Sigmoid colon (tissue), 7 donors: Measurements from ENCODE around the gene MYH10. TPM values are rescaled to one million over a fixed set of nuclear protein-coding genes. Genes with fewer than 3 reads are reported as not detected.

Source experiments
- DNase-seq: peaks from one replicate; pipeline ENCODE4 v3.0.0-alpha.2; 2019
- H3K27ac ChIP-seq, 4 donors: fragments of 200-600 bp; sonication (generic); one replicate each; pipeline ENCODE4 v1.5.1; 2016 to 2019; ENCODE audit warnings: mild to moderate bottlenecking in 1 of 4
- H3K27me3 ChIP-seq, 3 donors: fragments of 200-600 bp; sonication (generic); one replicate each; pipeline ENCODE4 v1.5.1; 2019; ENCODE audit warnings: mild to moderate bottlenecking in 1 of 3
- H3K36me3 ChIP-seq, 4 donors: fragments of 200-600 bp; sonication (generic); one replicate each; pipeline ENCODE4 v1.5.1; 2016 to 2019
- H3K4me1 ChIP-seq, 4 donors: fragments of 200-600 bp; sonication (generic); one replicate each; pipeline ENCODE4 v1.5.1; 2017 to 2019
- H3K4me3 ChIP-seq, 4 donors: fragments of 200-600 bp; sonication (generic); one replicate each; pipeline ENCODE4 v1.5.1; 2017 to 2019; ENCODE audit warnings: mild to moderate bottlenecking in 2 of 4, moderate library complexity in 1 of 4
- H3K9me3 ChIP-seq, 4 donors: fragments of 200-600 bp in 3 of 4; sonication (generic) in 3 of 4; one replicate each; pipeline versions ENCODE4 v1.5.1 to v1.6.1; 2013 to 2019
- CTCF ChIP-seq, 4 experiments: fragments of 450-650 bp in 3 of 4; fragments of 200-600 bp in 1 of 4; IDR thresholded peaks; one replicate each; pipeline ENCODE4 v1.5.1; 2016 to 2019; ENCODE audit warnings: antibody characterized with exemption in 4 of 4, mild to moderate bottlenecking in 3 of 4, moderate library complexity in 2 of 4
- EP300 ChIP-seq, 4 donors: sonication (generic); formaldehyde crosslinking; IDR thresholded peaks; one replicate each; pipeline ENCODE4 v1.6.1; 2017; ENCODE audit warnings: antibody characterized with exemption in 4 of 4
- POLR2A ChIP-seq, 2 donors: fragments of 450-650 bp; IDR thresholded peaks; one replicate each; pipeline ENCODE4 v1.6.1; 2016; ENCODE audit warnings: antibody characterized with exemption in 2 of 2, mild to moderate bottlenecking in 2 of 2, moderate library complexity in 2 of 2
- POLR2AphosphoS5 ChIP-seq, 4 donors: sonication (generic); formaldehyde crosslinking; IDR thresholded peaks; one replicate each; pipeline ENCODE4 v1.6.1; 2017; ENCODE audit warnings: antibody characterized with exemption in 4 of 4
- WGBS, 2 donors: extraction: QIAGEN DNeasy Blood & Tissue Kit; methylation state at CpG; one replicate each; pipeline ENCODE4 v1.1.7; 2013; 5-methylcytosine and 5-hydroxymethylcytosine counted together
- intact Hi-C: fragments of 100-400 bp; cut with DNase I; formaldehyde crosslinking; loops from one replicate; pipeline ENCODE4 v1.15.1; 2023
- polyA plus RNA-seq, 3 donors: library from polyadenylated mRNA; stranded (reverse); fragments of 200-250 nt; gene quantifications; one replicate each; pipeline ENCODE4 v1.2.3, GENCODE V29; 2013
- total RNA-seq, 4 donors: library from RNA; depleted of rRNA; stranded (reverse); fragments of >200 nt; gene quantifications; one replicate each; pipeline ENCODE4 v1.1.0, GENCODE V29; 2016
- donor health status: healthy with polysubstance abuse.
- donor health status: Bipolar disorder and iron deficiency.
- donor health status: healthy.

Gene MYH10
- total and polyA plus RNA-seq, 7 donors, result 0.92 to 34.6 (median 22.8) TPM

- Histone ChIP-seq H3K27me3 (no peaks in the 10 kb centered on the region), H3K9me3 (no peaks in the 10 kb centered on the region), H3K4me1 (peaks cover 0 to 16% (median 1%) of the 10 kb centered on the region in 4 donors), H3K36me3 (peaks cover 0 to 9% (median 0%) of the 10 kb centered on the region in 4 donors), H3K27ac (no peak overlapping the region), H3K4me3 (no peak overlapping the region)
- no peak for DNase-seq
- 91 to 92% methylated on average over 3 of the region's 3 CpGs for WGBS, 2 donors
- TF ChIP-seq EP300 (IDR thresholded peaks at IDR 0.05), result no peak
- TF ChIP-seq POLR2A (IDR thresholded peaks at IDR 0.05), result no peak
- no peak for TF ChIP-seq POLR2AphosphoS5 (IDR thresholded peaks at IDR 0.05)
- TF ChIP-seq CTCF (IDR thresholded peaks at IDR 0.05), result no peak
- intact Hi-C loops, result no loop called here
Measured at GRCh38 chr17:8618825-8619224, 11.7 kb downstream of the MYH10 start.

GRCh38 chr17:8614988-8615387 is 15.5 kb downstream of the MYH10 start:
- Histone ChIP-seq H3K27ac (no peak overlapping the region), H3K4me1 (peaks cover 0 to 43% (median 20%) of the 10 kb centered on the region in 4 donors), H3K4me3 (no peak overlapping the region), H3K36me3 (no peaks in the 10 kb centered on the region), H3K9me3 (no peaks in the 10 kb centered on the region), H3K27me3 (no peaks in the 10 kb centered on the region)
- 80 to 81% methylated on average over 2 of the region's 2 CpGs for WGBS, 2 donors
- intact Hi-C loops, result no loop called here
- TF ChIP-seq POLR2A (IDR thresholded peaks at IDR 0.05) (no peak), CTCF (IDR thresholded peaks at IDR 0.05) (no peak), EP300 (IDR thresholded peaks at IDR 0.05) (no peak)
- no peak for DNase-seq

GRCh38 chr17:8611619-8612298 is 18.8 kb downstream of the MYH10 start:
- H3K27ac ChIP-seq, result peak overlapping the region; percentile 59 to 76 (median 66)
- peaks cover 0 to 63% (median 30%) of the 10 kb centered on the region in 4 donors for H3K4me1 ChIP-seq
- H3K9me3 ChIP-seq, result no peaks in the 10 kb centered on the region
- H3K4me3 ChIP-seq, result peak overlapping the region; percentile 10 to 40 (median 30)
- DNase-seq, result no peak
- H3K36me3 ChIP-seq, result no peaks in the 10 kb centered on the region
- intact Hi-C loops, result loop anchor here (2.0 kb wide), 1 partner anchor 17 kb away; no protein-coding TSS in a partner anchor
- H3K27me3 ChIP-seq, result no peaks in the 10 kb centered on the region
- no peak for TF ChIP-seq CTCF (IDR thresholded peaks at IDR 0.05)
- TF ChIP-seq POLR2A (IDR thresholded peaks at IDR 0.05), result no peak
- TF ChIP-seq EP300 (IDR thresholded peaks at IDR 0.05), result no peak
- no peak for TF ChIP-seq POLR2AphosphoS5 (IDR thresholded peaks at IDR 0.05)
- WGBS, 2 donors, result 75 to 84% methylated on average over 8 of the region's 8 CpGs

DNA sequence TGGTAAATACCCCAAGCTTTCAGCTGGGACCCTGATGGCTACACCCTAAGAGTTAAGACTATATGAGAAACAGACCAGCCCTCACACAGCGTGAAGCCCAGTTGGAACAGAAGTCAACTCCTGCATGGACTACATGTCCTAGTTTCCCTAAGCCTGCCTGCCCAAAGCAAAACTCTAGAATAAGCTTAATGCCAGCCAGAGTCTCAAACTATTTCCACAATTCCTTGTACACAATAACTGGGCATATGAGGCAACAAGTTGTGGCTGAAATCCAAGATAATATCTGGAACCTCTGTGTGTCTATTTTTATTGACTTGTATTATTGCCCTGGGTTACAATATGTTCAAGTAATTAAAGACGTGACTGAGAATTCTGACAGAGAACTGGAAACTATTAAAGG is 19.4 kb downstream of the MYH10 start:
- WGBS, 2 donors, result 55 to 68% methylated on average over 2 of the region's 2 CpGs
- intact Hi-C loops, result no loop called here
- Histone ChIP-seq H3K27me3 (no peaks in the 10 kb centered on the region), H3K4me1 (peaks cover 0 to 69% (median 36%) of the 10 kb centered on the region in 4 donors), H3K9me3 (no peaks in the 10 kb centered on the region), H3K27ac (peak overlapping the region; percentile 59 to 76 (median 66)), H3K36me3 (no peaks in the 10 kb centered on the region), H3K4me3 (peak overlapping the region; percentile 10 to 40 (median 30))
- no peak for DNase-seq
- TF ChIP-seq EP300 (IDR thresholded peaks at IDR 0.05) (no peak), CTCF (IDR thresholded peaks at IDR 0.05) (no peak), POLR2AphosphoS5 (IDR thresholded peaks at IDR 0.05) (no peak), POLR2A (IDR thresholded peaks at IDR 0.05) (no peak)
